ENCODE data around the gene LYZL1. TPM values are rescaled to one million over a fixed set of nuclear protein-coding genes. Genes with fewer than 3 reads are reported as not detected.
"Not testable (repeated sequence)": the region's sequence is repeated elsewhere in the genome, so short reads cannot be mapped to it uniquely, and the experiment has no call there.

Gene LYZL1
- total and polyA plus RNA-seq, 12 donors = not detected

GRCh38 chr10:29304264-29304994, 15.6 kb downstream of the LYZL1 start:
- H3K9me3 ChIP-seq (replicated peaks in 1 of 3) = peaks cover 0 to 4% (median 0%) of the 10 kb centered on the region in 3 donors
- no peaks in the 10 kb centered on the region for H3K36me3 ChIP-seq (replicated peaks in 1 of 2)
- peak; percentile 44 to 84 (median 57) for DNase-seq
- intact Hi-C loops (cut with DNase I) = loop anchor here (5.0 to 10.0 kb wide), 5 partner anchors 172 to 870 kb away; no protein-coding TSS in a partner anchor
- H3K27me3 ChIP-seq = no peaks in the 10 kb centered on the region
- H3K27ac ChIP-seq = no peak overlapping the region
- H3K4me3 ChIP-seq = no peak overlapping the region
- no peaks in the 10 kb centered on the region for H3K4me1 ChIP-seq (replicated peaks in 1 of 2)
- WGBS, 4 donors = 20 to 24% (median 23%) methylated on average over 6 of the region's 6 CpGs
- TF ChIP-seq POLR2A (IDR thresholded peaks at IDR 0.05) (no peak), CTCF (IDR thresholded peaks at IDR 0.05) (peak; percentile 64 to 86 (median 82))

- DNase-seq = no peak
- Histone ChIP-seq H3K27me3 (no peaks in the 10 kb centered on the region), H3K4me3 (no peak overlapping the region), H3K9me3 (replicated peaks in 1 of 3) (peaks cover 0 to 4% (median 0%) of the 10 kb centered on the region in 3 donors), H3K4me1 (replicated peaks in 1 of 2) (no peaks in the 10 kb centered on the region), H3K27ac (no peak overlapping the region), H3K36me3 (replicated peaks in 1 of 2) (no peaks in the 10 kb centered on the region)
- 51 to 62% (median 52%) methylated on average over 2 of the region's 2 CpGs for WGBS, 4 donors
- TF ChIP-seq CTCF (IDR thresholded peaks at IDR 0.05) (no peak), POLR2A (IDR thresholded peaks at IDR 0.05) (no peak)
- intact Hi-C loops (cut with DNase I) = loop anchor here (5.0 to 10.0 kb wide), 5 partner anchors 173 to 870 kb away; no protein-coding TSS in a partner anchor
Observed at GRCh38 chr10:29304995-29305335, 16.1 kb downstream of the LYZL1 start.

GRCh38 chr10:29306688-29307087, 17.8 kb downstream of the LYZL1 start:
- Histone ChIP-seq H3K27ac (no peak overlapping the region), H3K36me3 (replicated peaks in 1 of 2) (no peaks in the 10 kb centered on the region), H3K27me3 (no peaks in the 10 kb centered on the region), H3K9me3 (replicated peaks in 1 of 3) (no peaks in the 10 kb centered on the region), H3K4me1 (replicated peaks in 1 of 2) (no peaks in the 10 kb centered on the region), H3K4me3 (no peak overlapping the region)
- intact Hi-C loops (cut with DNase I) = loop anchor here (10.0 kb wide), 2 partner anchors 642 to 872 kb away; no protein-coding TSS in a partner anchor
- DNase-seq = no peak
- TF ChIP-seq CTCF (IDR thresholded peaks at IDR 0.05) (no peak), POLR2A (IDR thresholded peaks at IDR 0.05) (no peak)
- 75 to 85% (median 79%) methylated on average over 3 of the region's 3 CpGs for WGBS, 4 donors

GRCh38 chr10:29308142-29308541, 19.3 kb downstream of the LYZL1 start:
- DNase-seq; H3K36me3 ChIP-seq (replicated peaks in 1 of 2); H3K4me3 ChIP-seq; H3K27ac ChIP-seq; H3K4me1 ChIP-seq (replicated peaks in 1 of 2); H3K9me3 ChIP-seq (replicated peaks in 1 of 3); H3K27me3 ChIP-seq: not testable (repeated sequence)
- intact Hi-C loops (cut with DNase I) = loop anchor here (10.0 kb wide), 2 partner anchors 643 to 873 kb away; no protein-coding TSS in a partner anchor
- WGBS, 4 donors = 78 to 88% (median 80%) methylated on average over 9 to 11 of the region's 11 CpGs

- intact Hi-C loops (cut with DNase I) = loop anchor here (10.0 kb wide), 2 partner anchors 645 to 875 kb away; no protein-coding TSS in a partner anchor
- no peaks in the 10 kb centered on the region for H3K36me3 ChIP-seq (replicated peaks in 1 of 2)
- WGBS, 4 donors = 62 to 95% (median 66%) methylated on average over 3 of the region's 3 CpGs
- TF ChIP-seq CTCF (IDR thresholded peaks at IDR 0.05) (no peak), POLR2A (IDR thresholded peaks at IDR 0.05) (no peak)
- no peak overlapping the region for H3K27ac ChIP-seq
- H3K4me1 ChIP-seq (replicated peaks in 1 of 2) = no peaks in the 10 kb centered on the region
- DNase-seq = no peak
- H3K9me3 ChIP-seq (replicated peaks in 1 of 3) = no peaks in the 10 kb centered on the region
- no peak overlapping the region for H3K4me3 ChIP-seq
- no peaks in the 10 kb centered on the region for H3K27me3 ChIP-seq
Observed at GRCh38 chr10:29309465-29309864, 20.6 kb downstream of the LYZL1 start.

DNA sequence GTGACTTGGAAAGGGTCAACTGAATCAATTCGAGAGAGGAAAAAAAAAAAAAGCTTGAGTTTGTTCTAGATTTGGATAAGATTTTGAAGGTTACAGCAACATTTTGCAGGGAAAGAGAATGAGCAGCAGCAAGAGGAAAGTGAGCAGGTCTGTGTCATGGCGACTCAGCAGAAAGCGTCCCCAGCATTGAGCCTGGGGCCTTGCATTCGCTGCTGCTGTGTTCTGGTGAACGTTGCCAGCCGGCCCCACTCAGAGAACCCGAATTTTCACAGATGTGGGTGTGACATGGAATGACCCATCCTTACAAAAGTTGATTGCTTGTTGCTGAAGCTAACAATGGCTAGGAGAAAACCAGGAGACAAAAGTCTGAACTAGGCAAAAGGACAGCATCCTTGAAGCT, 21.6 kb downstream of the LYZL1 start:
- DNase-seq; intact Hi-C loops (cut with DNase I): not testable (repeated sequence)

More for the DNA sequence above, 21.6 kb downstream of the LYZL1 start:
- not testable (repeated sequence) for H3K9me3 ChIP-seq (replicated peaks in 1 of 3); H3K4me1 ChIP-seq (replicated peaks in 1 of 2); H3K27me3 ChIP-seq; H3K36me3 ChIP-seq (replicated peaks in 1 of 2); H3K4me3 ChIP-seq; H3K27ac ChIP-seq
- 44 to 63% (median 51%) methylated on average over 7 of the region's 7 CpGs for WGBS, 4 donors
